NCI-H128 (cell line): ENCODE measurements around the gene NMB.
"Not testable (repeated sequence)": the region's sequence is repeated elsewhere in the genome, so short reads cannot be mapped to it uniquely, and the experiment has no call there.

Source experiments
- DNase-seq: peaks from one replicate; lab custom pipeline; 2025; ENCODE audit not compliant: unreplicated experiment; lab: John Stamatoyannopoulos, UW

The NMB gene

GRCh38 chr15:84658080-84658787 lies at the start of gene NMB:
Gene NMB, minus strand, starts transcription at chr15:84658199. Its CDS starts 47 bp downstream, at chr15:84658152.
- DNase-seq = peak; percentile 48

GRCh38 chr15:84703808-84704207 lies 45.8 kb upstream of the NMB start:
- DNase-seq = no peak

GRCh38 chr15:84702961-84703482 lies 45.0 kb upstream of the NMB start:
- DNase-seq = no peak

GRCh38 chr15:84699538-84700191 lies 41.7 kb upstream of the NMB start:
- DNase-seq = no peak

GRCh38 chr15:84697236-84697990 lies 39.4 kb upstream of the NMB start:
- no peak for DNase-seq

- DNase-seq = no peak
Observed at GRCh38 chr15:84696757-84697156, 38.8 kb upstream of the NMB start.

GRCh38 chr15:84690342-84690741 lies 32.3 kb upstream of the NMB start:
- no peak for DNase-seq

- no peak for DNase-seq
Observed at GRCh38 chr15:84689858-84690257, 31.9 kb upstream of the NMB start.

- DNase-seq = not testable (repeated sequence)
Observed at GRCh38 chr15:84686446-84686845, 28.4 kb upstream of the NMB start.

- no peak for DNase-seq
Observed at GRCh38 chr15:84685304-84685703, 27.3 kb upstream of the NMB start.

- DNase-seq = no peak
Observed at GRCh38 chr15:84684092-84684491, 26.1 kb upstream of the NMB start.

GRCh38 chr15:84681831-84682230 lies 23.8 kb upstream of the NMB start:
- DNase-seq = no peak

GRCh38 chr15:84671211-84671610 lies 13.2 kb upstream of the NMB start:
- DNase-seq = no peak

- no peak for DNase-seq
Observed at GRCh38 chr15:84669726-84670125, 11.7 kb upstream of the NMB start.

- no peak for DNase-seq
Observed at GRCh38 chr15:84668221-84668982, 10.4 kb upstream of the NMB start.

GRCh38 chr15:84666373-84666772 lies 8.4 kb upstream of the NMB start:
- DNase-seq = no peak

- no peak for DNase-seq
Observed at GRCh38 chr15:84661001-84661400, 3.0 kb upstream of the NMB start.

GRCh38 chr15:84659904-84660781 lies 2.1 kb upstream of the NMB start:
- no peak for DNase-seq

GRCh38 chr15:84658788-84659411 lies 901 bp upstream of the NMB start:
- DNase-seq = no peak

- DNase-seq = no peak
Observed at GRCh38 chr15:84657748-84658079, 285 bp downstream of the NMB start.
